Esophagus squamous epithelium (tissue), 5 donors: ENCODE results near the gene SNX32. TPM values are rescaled to one million over a fixed set of nuclear protein-coding genes. Genes with fewer than 3 reads are reported as not detected.

ENCODE experiments used
- DNase-seq: peaks from one replicate; lab custom pipeline; 2025; lab: John Stamatoyannopoulos, UW
- H3K27ac ChIP-seq, 4 donors: fragments of 200-600 bp; sonication (generic); one replicate each; pipeline ENCODE4 v1.5.1; 2016 to 2019; ENCODE audit warnings: mild to moderate bottlenecking in 1 of 4
- H3K27me3 ChIP-seq, 4 donors: fragments of 200-600 bp; sonication (generic); 1 replicate in 3 of 4; 2 replicates in 1 of 4; pipeline versions ENCODE4 v1.5.1 to v1.6.0; 2017 to 2021; ENCODE audit warnings: antibody characterized with exemption in 1 of 4
- H3K36me3 ChIP-seq, 3 donors: fragments of 200-600 bp; sonication (generic); one replicate each; pipeline ENCODE4 v1.5.1; 2016 to 2019
- H3K4me1 ChIP-seq, 3 donors: fragments of 200-600 bp; sonication (generic); one replicate each; pipeline ENCODE4 v1.5.1; 2017 to 2019
- H3K4me3 ChIP-seq, 4 donors: fragments of 200-600 bp; sonication (generic); 1 replicate in 3 of 4; 2 replicates in 1 of 4; pipeline ENCODE4 v1.5.1; 2016 to 2019; ENCODE audit warnings: mild to moderate bottlenecking in 2 of 4, moderate library complexity in 1 of 4
- H3K9me3 ChIP-seq, 3 donors: fragments of 200-600 bp; sonication (generic); one replicate each; pipeline ENCODE4 v1.5.1; 2016 to 2019
- CTCF ChIP-seq, 6 experiments: fragments of 450-650 bp in 4 of 6; fragments of 200-600 bp in 2 of 6; sonication (generic) in 2 of 6; IDR thresholded peaks; one replicate each; pipeline ENCODE4 v1.5.1; 2016 to 2019; ENCODE audit warnings: antibody characterized with exemption in 6 of 6, mild to moderate bottlenecking in 4 of 6, moderate library complexity in 4 of 6
- POLR2A ChIP-seq, 4 donors: fragments of 450-650 bp; IDR thresholded peaks; one replicate each; pipeline ENCODE4 v1.6.1; 2017; ENCODE audit warnings: antibody characterized with exemption in 4 of 4, mild to moderate bottlenecking in 4 of 4, moderate library complexity in 3 of 4
- WGBS, 2 donors: methylation state at CpG; one replicate each; pipeline ENCODE4 v1.1.5; 2018; 5-methylcytosine and 5-hydroxymethylcytosine counted together
- intact Hi-C: fragments of 100-400 bp; cut with DNase I; formaldehyde crosslinking; loops from one replicate; pipeline ENCODE4 v1.15.0; 2022
- total RNA-seq, 4 donors: library from RNA; depleted of rRNA; stranded (reverse); fragments of >200 nt; gene quantifications; one replicate each; pipeline ENCODE4 v1.1.0, GENCODE V29; 2016
- donor health status: DM: yes; HTN: yes; CAD: no.

The SNX32 gene
- under 1 TPM in 1 of 4 donors, not detected in 3; 0.38 TPM for total RNA-seq

- Histone ChIP-seq H3K9me3 (no peaks in the 10 kb centered on the region), H3K4me1 (peaks cover 0 to 19% (median 12%) of the 10 kb centered on the region in 3 donors), H3K4me3 (peak within 1 kb of the TSS; percentile 37 to 75 (median 54)), H3K27me3 (peaks cover 0 to 16% (median 0%) of the 10 kb centered on the region in 4 donors), H3K36me3 (no peaks in the 10 kb centered on the region), H3K27ac (peak within 1 kb of the TSS; percentile 19 to 54 (median 46))
- TF ChIP-seq POLR2A (IDR thresholded peaks at IDR 0.05) (no peak), CTCF (IDR thresholded peaks at IDR 0.05) (no peak)
- intact Hi-C loops: no loop called here
- peak; percentile 71 for DNase-seq
- WGBS, 2 donors: 3 to 9% methylated on average over 17 to 20 of the region's 63 CpGs
Measured at GRCh38 chr11:65833297-65834030, at the start of gene SNX32. SNX32 (plus strand) TSS chr11:65833963; CDS start chr11:65834066, 103 bp downstream.

GRCh38 chr11:65785319-65786007 is 48.3 kb upstream of the SNX32 start:
- no peak for TF ChIP-seq CTCF (IDR thresholded peaks at IDR 0.05)
- TF ChIP-seq POLR2A (IDR thresholded peaks at IDR 0.05): no peak
- no peak for DNase-seq
- peaks cover 40 to 93% (median 61%) of the 10 kb centered on the region in 3 donors for H3K4me1 ChIP-seq
- 86 to 89% methylated on average over 5 to 7 of the region's 8 CpGs for WGBS, 2 donors
- no peaks in the 10 kb centered on the region for H3K9me3 ChIP-seq
- H3K27me3 ChIP-seq: peaks cover 0 to 49% (median 9%) of the 10 kb centered on the region in 4 donors
- H3K36me3 ChIP-seq: no peaks in the 10 kb centered on the region
- peak overlapping the region in 3 of 4 donors; percentile 89 to 91 (median 89) for H3K27ac ChIP-seq
- intact Hi-C loops: no loop called here
- peak overlapping the region in 3 of 4 donors; percentile 68 to 71 (median 69) for H3K4me3 ChIP-seq

GRCh38 chr11:65786008-65786785 is 47.6 kb upstream of the SNX32 start:
- no peak for DNase-seq
- peak overlapping the region; percentile 53 to 71 (median 68) for H3K4me3 ChIP-seq
- TF ChIP-seq POLR2A (IDR thresholded peaks at IDR 0.05) (no peak), CTCF (IDR thresholded peaks at IDR 0.05) (no peak)
- H3K27me3 ChIP-seq: peaks cover 0 to 49% (median 9%) of the 10 kb centered on the region in 4 donors
- 72 to 75% methylated on average over 2 to 5 of the region's 74 CpGs for WGBS, 2 donors
- H3K36me3 ChIP-seq: no peaks in the 10 kb centered on the region
- peaks cover 48 to 100% (median 61%) of the 10 kb centered on the region in 3 donors for H3K4me1 ChIP-seq
- intact Hi-C loops: no loop called here
- H3K9me3 ChIP-seq: no peaks in the 10 kb centered on the region
- H3K27ac ChIP-seq: peak overlapping the region; percentile 81 to 91 (median 89)

GRCh38 chr11:65786786-65787636 is 46.8 kb upstream of the SNX32 start, which contains the start of gene OVOL1:
OVOL1 (plus strand) TSS chr11:65787063; CDS start chr11:65787374, 311 bp downstream.
- H3K27me3 ChIP-seq: peaks cover 0 to 49% (median 9%) of the 10 kb centered on the region in 4 donors
- H3K4me1 ChIP-seq: peaks cover 48 to 100% (median 61%) of the 10 kb centered on the region in 3 donors
- H3K4me3 ChIP-seq: peak within 1 kb of the TSS; percentile 53 to 71 (median 68)

More at GRCh38 chr11:65786786-65787636, 46.8 kb upstream of the SNX32 start, which contains the start of gene OVOL1:
- no peak for DNase-seq
- TF ChIP-seq POLR2A (IDR thresholded peaks at IDR 0.05) (peak in 2 of 4 donors; percentile 46 to 50), CTCF (IDR thresholded peaks at IDR 0.05) (peak in 1 of 6 experiments; percentile 5)
- Histone ChIP-seq H3K9me3 (no peaks in the 10 kb centered on the region), H3K36me3 (no peaks in the 10 kb centered on the region), H3K27ac (peak within 1 kb of the TSS; percentile 81 to 91 (median 89))
- intact Hi-C loops: no loop called here
- WGBS, 2 donors: no CpG with 5 or more reads among the region's 112 CpGs
